ENCODE measurements around the gene UNK. TPM values are rescaled to one million over a fixed set of nuclear protein-coding genes. Genes with fewer than 3 reads are reported as not detected.
"Not testable (repeated sequence)": the region's sequence is repeated elsewhere in the genome, so short reads cannot be mapped to it uniquely, and the experiment has no call there.

UNK gene
- total RNA-seq, 1 donor from 2014 or later, result 16.7 TPM

- Mint-ChIP-seq H3K27ac (ENCODE audit: unreplicated experiment) (no peak overlapping the region), H3K4me1 (ENCODE audit: low read depth, unreplicated experiment) (peaks cover 5% of the 10 kb centered on the region)
These were observed 27.4 kb upstream of the UNK start for GRCh38 chr17:75757086-75757681.

DNA sequence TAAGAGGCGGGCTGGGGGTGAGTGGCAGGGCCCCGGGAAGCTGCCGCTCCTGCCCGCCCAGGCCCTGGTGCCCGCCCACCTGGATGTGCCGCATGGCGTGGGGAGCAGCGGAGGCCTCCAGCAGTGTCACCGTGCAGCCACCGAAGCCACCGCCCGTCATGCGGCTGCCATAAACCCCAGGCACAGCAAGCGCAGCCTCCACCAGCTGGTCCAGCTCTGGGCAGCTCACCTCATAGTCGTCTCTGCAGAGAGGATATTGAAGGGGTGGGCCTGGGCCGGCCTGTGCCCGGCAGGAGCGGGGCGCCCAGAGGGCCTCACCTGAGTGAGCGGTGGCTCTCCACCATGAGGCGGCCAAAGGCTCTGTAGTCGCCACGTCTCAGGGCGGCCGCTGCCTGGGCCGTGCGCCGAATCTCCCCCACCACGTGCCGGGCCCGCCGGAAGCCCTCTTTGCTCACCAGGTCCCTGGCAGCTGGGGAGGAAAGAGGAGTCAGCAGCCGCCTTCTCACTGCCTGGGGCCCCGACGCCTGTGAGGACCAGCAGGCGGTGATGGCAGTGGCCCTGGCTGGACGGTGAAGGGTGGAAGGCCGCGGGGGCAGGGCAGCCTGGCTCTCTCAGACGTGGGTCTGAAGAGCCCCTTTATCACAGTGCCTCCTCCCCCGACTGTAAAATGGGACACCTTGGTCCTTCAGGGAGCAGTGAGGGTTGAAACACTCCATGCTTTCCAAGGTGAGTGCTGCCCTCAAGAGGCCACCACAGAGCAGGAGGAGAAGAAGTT lies 26.3 kb upstream of the UNK start:
- Histone ChIP-seq H3K79me2 (ENCODE audit: insufficient read depth, low read length) (no peaks in the 10 kb centered on the region), H3K36me3 (ENCODE audit: insufficient read depth, low read length) (no peaks in the 10 kb centered on the region), H3K27ac (ENCODE audit: low read depth, low read length) (no peak overlapping the region), H3K27me3 (ENCODE audit: insufficient read depth, low read length) (no peaks in the 10 kb centered on the region), H2AFZ (ENCODE audit: low read depth, low read length) (no peak overlapping the region), H3K9me3 (ENCODE audit: insufficient read depth, low read depth, low read length) (no peaks in the 10 kb centered on the region), H3K4me1 (ENCODE audit: insufficient read depth, low read length) (peaks cover 4% of the 10 kb centered on the region), H3K4me3 (ENCODE audit: insufficient read depth, low read depth, low read length) (no peak overlapping the region), H3K9ac (ENCODE audit: low read length) (no peak overlapping the region), H3K4me2 (ENCODE audit: low read length) (no peak overlapping the region), H4K20me1 (ENCODE audit: insufficient read depth, low read length) (no peaks in the 10 kb centered on the region)
- peaks cover 5% of the 10 kb centered on the region for H3K4me1 Mint-ChIP-seq (ENCODE audit: low read depth, unreplicated experiment)
- H3K9me3 Mint-ChIP-seq (ENCODE audit: unreplicated experiment), result no peaks in the 10 kb centered on the region
- no peak overlapping the region for H3K4me3 Mint-ChIP-seq (ENCODE audit: unreplicated experiment)
- peaks cover 8% of the 10 kb centered on the region for H3K36me3 Mint-ChIP-seq (ENCODE audit: low read depth, unreplicated experiment)
- FAIRE-seq (no peak), DNase-seq (ENCODE audit: low read depth) (no peak)
- H3K27me3 Mint-ChIP-seq (ENCODE audit: low read depth, unreplicated experiment), result peaks cover 6% of the 10 kb centered on the region
- TF ChIP-seq, protein P1, sequence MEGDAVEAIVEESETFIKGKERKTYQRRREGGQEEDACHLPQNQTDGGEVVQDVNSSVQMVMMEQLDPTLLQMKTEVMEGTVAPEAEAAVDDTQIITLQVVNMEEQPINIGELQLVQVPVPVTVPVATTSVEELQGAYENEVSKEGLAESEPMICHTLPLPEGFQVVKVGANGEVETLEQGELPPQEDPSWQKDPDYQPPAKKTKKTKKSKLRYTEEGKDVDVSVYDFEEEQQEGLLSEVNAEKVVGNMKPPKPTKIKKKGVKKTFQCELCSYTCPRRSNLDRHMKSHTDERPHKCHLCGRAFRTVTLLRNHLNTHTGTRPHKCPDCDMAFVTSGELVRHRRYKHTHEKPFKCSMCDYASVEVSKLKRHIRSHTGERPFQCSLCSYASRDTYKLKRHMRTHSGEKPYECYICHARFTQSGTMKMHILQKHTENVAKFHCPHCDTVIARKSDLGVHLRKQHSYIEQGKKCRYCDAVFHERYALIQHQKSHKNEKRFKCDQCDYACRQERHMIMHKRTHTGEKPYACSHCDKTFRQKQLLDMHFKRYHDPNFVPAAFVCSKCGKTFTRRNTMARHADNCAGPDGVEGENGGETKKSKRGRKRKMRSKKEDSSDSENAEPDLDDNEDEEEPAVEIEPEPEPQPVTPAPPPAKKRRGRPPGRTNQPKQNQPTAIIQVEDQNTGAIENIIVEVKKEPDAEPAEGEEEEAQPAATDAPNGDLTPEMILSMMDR (IDR thresholded peaks at IDR 0.05; ENCODE audit: insufficient read depth, low read depth, low read length), result no peak
- H3K27ac Mint-ChIP-seq (ENCODE audit: unreplicated experiment), result no peak overlapping the region

More at GRCh38 chr17:75757086-75757681, 27.4 kb upstream of the UNK start:
- Mint-ChIP-seq H3K36me3 (ENCODE audit: low read depth, unreplicated experiment) (peaks cover 8% of the 10 kb centered on the region), H3K9me3 (ENCODE audit: unreplicated experiment) (no peaks in the 10 kb centered on the region), H3K27me3 (ENCODE audit: low read depth, unreplicated experiment) (peaks cover 6% of the 10 kb centered on the region), H3K4me3 (ENCODE audit: unreplicated experiment) (no peak overlapping the region)
- no peak overlapping the region for H3K4me2 ChIP-seq (ENCODE audit: low read length)
- no peak overlapping the region for H3K9ac ChIP-seq (ENCODE audit: low read length)
- no peaks in the 10 kb centered on the region for H3K27me3 ChIP-seq (ENCODE audit: insufficient read depth, low read length)
- no peaks in the 10 kb centered on the region for H3K9me3 ChIP-seq (ENCODE audit: insufficient read depth, low read depth, low read length)
- H2AFZ ChIP-seq (ENCODE audit: low read depth, low read length), result no peak overlapping the region
- H3K4me3 ChIP-seq (ENCODE audit: insufficient read depth, low read depth, low read length), result no peak overlapping the region
- no peaks in the 10 kb centered on the region for H3K36me3 ChIP-seq (ENCODE audit: insufficient read depth, low read length)
- no peak overlapping the region for H3K27ac ChIP-seq (ENCODE audit: low read depth, low read length)
- FAIRE-seq (no peak), DNase-seq (ENCODE audit: low read depth) (no peak)
- TF ChIP-seq, protein P1 (IDR thresholded peaks at IDR 0.05; ENCODE audit: insufficient read depth, low read depth, low read length), result no peak
- TF ChIP-seq EZH2 (IDR thresholded peaks at IDR 0.05; ENCODE audit: insufficient read depth, low read length), result no peak
- no peaks in the 10 kb centered on the region for H4K20me1 ChIP-seq (ENCODE audit: insufficient read depth, low read length)
- H3K4me1 ChIP-seq (ENCODE audit: insufficient read depth, low read length), result peaks cover 4% of the 10 kb centered on the region
- H3K79me2 ChIP-seq (ENCODE audit: insufficient read depth, low read length), result no peaks in the 10 kb centered on the region

DNA sequence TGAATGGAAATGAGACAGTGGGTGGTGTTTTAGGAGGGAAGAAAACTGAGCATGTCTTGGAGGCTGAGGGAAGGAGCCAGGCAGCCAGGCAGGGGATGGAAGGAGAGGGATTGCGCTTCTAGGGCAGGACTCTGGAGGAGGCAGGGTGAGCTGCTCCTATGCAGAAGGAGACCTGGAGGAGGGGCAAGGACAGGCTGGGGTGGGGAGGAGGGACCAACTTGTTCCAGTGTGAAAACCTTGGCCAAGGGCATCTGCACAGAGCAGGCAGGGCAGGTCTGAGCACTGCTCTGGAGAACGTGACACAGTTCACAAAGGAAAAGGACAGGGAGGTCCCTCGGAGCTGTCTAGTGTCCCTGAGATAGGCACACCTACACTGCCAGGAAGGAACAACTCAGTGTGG lies 25.1 kb upstream of the UNK start:
- Mint-ChIP-seq H3K27ac (ENCODE audit: unreplicated experiment) (no peak overlapping the region), H3K4me3 (ENCODE audit: unreplicated experiment) (no peak overlapping the region), H3K9me3 (ENCODE audit: unreplicated experiment) (no peaks in the 10 kb centered on the region), H3K27me3 (ENCODE audit: low read depth, unreplicated experiment) (peaks cover 5% of the 10 kb centered on the region), H3K36me3 (ENCODE audit: low read depth, unreplicated experiment) (peaks cover 8% of the 10 kb centered on the region), H3K4me1 (ENCODE audit: low read depth, unreplicated experiment) (peaks cover 5% of the 10 kb centered on the region)
- no peak overlapping the region for H2AFZ ChIP-seq (ENCODE audit: low read depth, low read length)
- DNase-seq (ENCODE audit: low read depth) (no peak), FAIRE-seq (no peak)
- no peaks in the 10 kb centered on the region for H3K36me3 ChIP-seq (ENCODE audit: insufficient read depth, low read length)
- H3K4me3 ChIP-seq (ENCODE audit: insufficient read depth, low read depth, low read length), result no peak overlapping the region
- no peaks in the 10 kb centered on the region for H4K20me1 ChIP-seq (ENCODE audit: insufficient read depth, low read length)
- no peak overlapping the region for H3K27ac ChIP-seq (ENCODE audit: low read depth, low read length)
- no peak for TF ChIP-seq EZH2 (IDR thresholded peaks at IDR 0.05; ENCODE audit: insufficient read depth, low read length)
- TF ChIP-seq, protein P1 (IDR thresholded peaks at IDR 0.05; ENCODE audit: insufficient read depth, low read depth, low read length), result no peak
- no peaks in the 10 kb centered on the region for H3K79me2 ChIP-seq (ENCODE audit: insufficient read depth, low read length)
- H3K27me3 ChIP-seq (ENCODE audit: insufficient read depth, low read length), result no peaks in the 10 kb centered on the region
- peaks cover 11% of the 10 kb centered on the region for H3K4me1 ChIP-seq (ENCODE audit: insufficient read depth, low read length)
- no peaks in the 10 kb centered on the region for H3K9me3 ChIP-seq (ENCODE audit: insufficient read depth, low read depth, low read length)
- no peak overlapping the region for H3K9ac ChIP-seq (ENCODE audit: low read length)
- no peak overlapping the region for H3K4me2 ChIP-seq (ENCODE audit: low read length)

DNA sequence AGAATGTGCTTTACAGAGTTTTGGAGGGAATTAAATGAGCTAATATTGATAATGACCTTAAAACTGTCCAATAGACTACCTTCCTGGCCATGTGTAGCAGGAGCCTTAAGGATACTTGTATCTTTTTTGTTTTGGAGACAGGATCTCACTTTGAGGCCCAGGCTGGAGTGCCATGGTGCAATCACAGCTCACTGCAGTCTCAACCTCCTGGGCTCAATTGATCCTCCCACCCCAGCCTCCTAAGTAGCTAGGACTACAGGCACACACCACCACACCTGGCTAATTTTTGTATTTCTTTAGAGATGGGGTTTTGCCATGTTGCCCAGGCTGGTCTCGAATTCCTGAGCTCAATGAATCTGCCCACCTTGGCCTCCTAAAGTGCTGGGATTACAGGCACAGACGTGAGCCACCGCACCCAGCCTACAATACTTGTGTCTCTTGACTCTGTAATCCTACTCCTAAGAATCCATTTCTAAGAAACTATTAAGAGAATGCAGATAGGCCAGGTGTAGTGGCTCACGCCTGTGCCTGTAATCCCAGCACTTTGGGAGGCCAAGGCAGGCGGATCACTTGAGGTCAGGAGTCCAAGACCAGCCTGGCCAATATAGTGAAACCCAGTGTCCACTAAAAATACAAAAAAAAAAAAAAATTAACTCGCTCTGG lies 24.5 kb upstream of the UNK start:
- H3K9ac ChIP-seq (ENCODE audit: low read length); H3K27me3 Mint-ChIP-seq (ENCODE audit: low read depth, unreplicated experiment); H3K9me3 ChIP-seq (ENCODE audit: insufficient read depth, low read depth, low read length); H3K27me3 ChIP-seq (ENCODE audit: insufficient read depth, low read length); H3K4me3 Mint-ChIP-seq (ENCODE audit: unreplicated experiment); H3K4me2 ChIP-seq (ENCODE audit: low read length); H3K27ac ChIP-seq (ENCODE audit: low read depth, low read length); FAIRE-seq; H3K27ac Mint-ChIP-seq (ENCODE audit: unreplicated experiment); H3K79me2 ChIP-seq (ENCODE audit: insufficient read depth, low read length); DNase-seq (ENCODE audit: low read depth); H3K36me3 ChIP-seq (ENCODE audit: insufficient read depth, low read length); H4K20me1 ChIP-seq (ENCODE audit: insufficient read depth, low read length); H3K4me1 Mint-ChIP-seq (ENCODE audit: low read depth, unreplicated experiment); H3K4me3 ChIP-seq (ENCODE audit: insufficient read depth, low read depth, low read length); H3K36me3 Mint-ChIP-seq (ENCODE audit: low read depth, unreplicated experiment); H2AFZ ChIP-seq (ENCODE audit: low read depth, low read length); H3K9me3 Mint-ChIP-seq (ENCODE audit: unreplicated experiment): not testable (repeated sequence)
- H3K4me1 ChIP-seq (ENCODE audit: insufficient read depth, low read length), result peaks cover 12% of the 10 kb centered on the region

All from astrocyte (in vitro differentiated cells and primary cell).